ENCODE results near the gene FAM120B.
"Not testable (repeated sequence)": the region's sequence is repeated elsewhere in the genome, so short reads cannot be mapped to it uniquely, and the experiment has no call there.

Gene FAM120B

DNA sequence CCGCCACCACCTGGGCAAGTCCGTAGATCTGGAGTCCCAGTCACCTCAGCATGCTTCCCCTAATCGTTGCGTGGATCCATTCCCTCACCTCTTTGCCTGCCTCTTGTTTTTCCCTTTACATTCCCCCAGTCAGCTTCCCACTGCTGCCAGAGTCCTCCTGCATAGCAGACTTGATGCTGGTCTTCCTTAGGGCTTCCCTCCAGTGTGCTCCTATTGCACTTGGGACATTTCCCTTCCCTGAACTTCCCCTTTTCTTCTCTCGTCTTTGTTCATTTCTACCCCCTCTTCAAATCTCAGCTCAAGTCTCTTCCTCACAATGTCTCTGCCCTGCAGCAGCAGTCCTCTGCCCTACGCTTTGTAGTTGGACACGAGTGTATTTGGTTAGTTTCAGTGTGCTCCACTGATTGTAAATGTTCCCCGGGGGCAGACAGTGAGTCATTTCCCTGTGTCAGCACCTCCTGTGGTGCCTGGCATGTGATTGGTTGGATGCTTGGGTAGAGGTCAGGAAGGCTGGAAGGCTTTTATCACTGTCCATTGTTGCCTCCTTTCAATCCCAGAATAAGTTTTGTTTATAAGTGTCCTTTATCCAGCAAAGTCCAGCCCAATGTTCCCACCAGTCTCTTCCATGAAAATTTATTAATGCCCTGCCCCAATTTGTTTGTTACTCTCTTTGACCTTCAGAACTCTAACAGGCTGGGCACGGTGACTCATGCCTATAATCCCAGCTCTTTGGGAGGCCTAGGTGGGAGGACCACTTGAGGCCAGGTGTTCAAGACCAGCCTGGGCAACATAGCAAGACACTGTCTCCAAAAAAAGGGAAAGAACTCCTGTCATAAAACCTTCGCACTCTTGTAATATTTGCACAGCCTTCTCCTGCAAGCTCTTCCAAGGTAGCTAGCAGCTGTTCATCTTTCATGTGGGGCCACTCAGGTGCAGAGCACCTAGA, 38.3 kb downstream of the FAM120B start:
- Histone ChIP-seq H3K27ac (peak overlapping the region in 3 of 21 experiments; percentile 4 to 10 (median 6)), H3K4me3 (no peak overlapping the region)

DNA sequence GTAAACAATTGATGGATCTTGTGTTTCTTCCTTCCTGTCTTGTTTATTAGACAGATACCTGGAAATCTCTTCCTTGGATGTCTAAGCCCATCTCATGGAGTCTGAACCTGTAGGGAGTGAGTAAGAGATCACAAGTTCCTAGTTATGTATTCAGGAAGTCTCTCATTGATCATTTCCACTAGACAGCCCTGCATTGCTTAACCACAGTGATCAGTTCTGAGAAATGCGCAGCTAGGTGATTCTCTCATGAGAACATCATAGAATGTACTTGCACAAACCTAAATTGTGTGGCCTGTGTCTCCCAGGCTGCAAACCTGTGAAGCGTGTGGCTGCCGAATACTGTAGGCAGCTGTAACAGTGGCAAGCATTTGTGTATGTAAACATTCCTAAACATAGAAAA, 39.1 kb downstream of the FAM120B start:
- no peak overlapping the region for H3K4me3 ChIP-seq
- peak overlapping the region in 2 of 21 experiments; percentile 4 to 10 for H3K27ac ChIP-seq

DNA sequence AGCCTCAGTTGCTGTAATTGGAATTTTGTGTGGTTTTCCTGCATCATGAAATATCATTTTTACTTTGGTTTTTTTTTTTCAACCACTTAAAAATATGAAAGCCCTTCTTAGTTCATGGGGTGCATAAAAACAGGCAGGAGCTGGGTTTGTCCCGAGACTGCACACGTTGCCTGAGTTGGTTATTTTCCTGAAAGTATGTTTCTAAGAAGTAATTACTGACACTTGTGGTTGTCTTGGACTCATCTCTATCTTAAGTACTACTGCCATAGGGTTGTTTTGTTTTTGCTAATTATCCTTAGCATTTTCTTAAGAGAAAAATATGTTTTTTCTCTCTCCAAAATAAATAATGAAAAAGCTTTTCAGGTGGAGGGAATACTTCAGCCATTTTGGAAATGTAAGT, 40.1 kb downstream of the FAM120B start:
- no peak overlapping the region for H3K4me3 ChIP-seq
- peak overlapping the region in 1 of 21 experiments; percentile 9 for H3K27ac ChIP-seq

DNA sequence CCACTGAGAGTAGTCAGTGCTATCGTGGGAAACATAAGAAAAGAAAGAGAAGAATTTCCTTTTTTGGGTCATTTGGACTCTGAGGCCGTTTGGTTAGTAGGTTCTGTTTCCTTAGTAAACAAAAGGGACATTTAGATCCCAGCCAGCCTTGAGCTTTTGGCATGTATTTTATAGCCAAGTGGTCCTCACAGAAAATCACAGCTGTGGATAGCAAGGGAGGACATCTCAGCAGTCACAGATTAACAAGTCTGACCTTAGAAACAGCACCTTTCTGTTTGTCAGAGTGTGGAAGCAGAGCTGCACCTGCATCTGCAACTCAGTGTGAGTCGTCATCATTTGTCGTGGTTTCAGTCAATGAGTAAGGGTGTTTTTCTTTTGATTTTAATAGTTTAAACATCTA, 40.5 kb downstream of the FAM120B start:
- Histone ChIP-seq H3K4me3 (no peak overlapping the region), H3K27ac (peak overlapping the region in 1 of 21 experiments; percentile 9)

DNA sequence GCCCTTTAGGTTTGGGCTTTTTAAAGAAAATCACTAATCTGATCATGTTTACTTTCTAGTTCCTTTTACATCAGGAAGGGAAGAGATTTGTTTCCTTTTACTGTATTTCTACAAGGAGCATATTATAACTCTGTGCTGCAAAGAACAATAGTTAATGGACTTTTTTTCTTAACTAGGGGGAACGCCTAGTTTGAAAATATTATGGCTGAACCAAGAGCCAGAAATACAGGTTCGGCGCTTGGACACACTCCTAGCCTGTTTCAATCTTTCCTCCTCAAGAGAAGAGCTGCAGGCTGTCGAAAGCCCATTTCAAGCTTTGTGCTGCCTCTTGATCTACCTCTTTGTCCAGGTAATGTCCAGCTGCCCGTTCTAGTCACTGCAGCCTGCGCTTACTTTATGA, 41.4 kb downstream of the FAM120B start:
- H3K4me3 ChIP-seq: no peak overlapping the region
- H3K27ac ChIP-seq: peak overlapping the region in 2 of 21 experiments; percentile 0 to 3

DNA sequence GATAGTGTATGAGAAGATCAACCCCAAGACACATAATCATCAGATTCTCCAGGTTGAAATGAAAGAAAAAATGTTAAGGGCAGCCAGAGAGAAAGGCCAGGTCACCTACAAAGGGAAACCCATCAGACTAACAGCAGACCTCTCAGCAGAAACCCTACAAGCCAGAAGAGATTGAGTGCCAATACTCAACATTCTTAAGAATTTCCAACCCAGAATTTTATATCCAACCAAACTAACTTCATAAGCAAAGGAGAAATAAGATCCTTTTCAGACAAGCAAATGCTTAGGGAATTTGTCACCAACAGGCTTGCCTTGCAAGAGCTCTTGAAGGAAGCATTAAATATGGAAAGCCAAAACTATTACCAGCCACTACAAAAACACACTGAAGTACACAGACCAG, 44.9 kb downstream of the FAM120B start:
- H3K27ac ChIP-seq, H3K4me3 ChIP-seq: not testable (repeated sequence)

DNA sequence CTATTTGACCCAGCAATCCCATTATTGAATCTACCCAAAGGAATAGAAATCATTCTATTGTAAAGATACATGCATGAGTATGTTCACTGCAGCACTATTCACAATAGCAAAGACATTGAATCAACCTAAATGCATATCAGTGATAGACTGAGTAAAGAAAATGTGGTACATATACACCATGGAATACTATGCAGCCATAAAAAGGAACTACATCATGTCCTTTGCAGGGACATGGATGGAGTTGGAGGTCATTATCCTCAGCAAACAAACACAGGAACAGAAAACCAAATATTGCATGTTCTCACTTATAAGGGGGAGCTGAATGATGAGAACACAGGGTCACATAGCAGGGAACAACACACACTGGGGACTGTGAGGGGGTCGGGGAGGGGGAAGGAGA, 48.6 kb downstream of the FAM120B start:
- H3K4me3 ChIP-seq, H3K27ac ChIP-seq: not testable (repeated sequence)

DNA sequence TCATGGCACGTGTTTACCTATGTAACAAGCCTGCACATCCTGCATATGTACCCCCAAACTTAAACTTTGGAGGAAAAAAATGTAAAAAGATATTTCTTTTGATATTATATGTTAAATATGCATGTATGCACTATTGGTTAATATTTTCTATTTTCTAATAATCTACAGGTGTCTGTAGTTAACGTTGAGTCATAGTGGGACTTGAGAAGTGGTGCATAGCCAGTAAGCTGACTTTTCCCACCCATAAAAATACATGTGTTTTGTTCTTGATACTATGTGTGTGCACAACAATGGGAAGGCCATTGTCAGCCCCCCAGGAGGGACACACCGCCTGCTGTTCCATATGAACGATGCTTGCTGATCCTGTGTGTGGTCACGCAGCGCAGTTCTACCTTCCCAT, 49.1 kb downstream of the FAM120B start:
- Histone ChIP-seq H3K4me3 (no peak overlapping the region), H3K27ac (no peak overlapping the region)

DNA sequence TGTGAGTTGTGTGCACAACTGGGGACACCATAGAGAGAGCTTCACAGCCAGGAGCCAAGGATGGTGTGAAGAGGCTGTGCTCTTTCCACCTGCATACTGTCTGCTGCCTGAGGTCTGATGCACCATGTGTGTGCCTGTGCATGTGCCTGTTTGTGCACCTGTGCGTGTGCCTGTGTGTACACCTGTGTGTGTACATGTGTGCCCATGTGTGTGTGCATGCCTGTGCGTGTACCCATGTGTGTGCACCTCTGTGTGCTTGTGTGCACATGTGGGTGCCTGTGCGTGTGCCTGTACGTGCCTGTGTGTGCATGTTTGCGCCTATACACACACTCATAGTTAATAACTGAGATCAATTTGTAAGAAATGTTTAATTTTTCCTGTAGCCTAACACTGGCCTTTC, 51.3 kb downstream of the FAM120B start:
- Histone ChIP-seq H3K27ac (peak overlapping the region in 2 of 21 experiments; percentile 2 to 62), H3K4me3 (no peak overlapping the region)

DNA sequence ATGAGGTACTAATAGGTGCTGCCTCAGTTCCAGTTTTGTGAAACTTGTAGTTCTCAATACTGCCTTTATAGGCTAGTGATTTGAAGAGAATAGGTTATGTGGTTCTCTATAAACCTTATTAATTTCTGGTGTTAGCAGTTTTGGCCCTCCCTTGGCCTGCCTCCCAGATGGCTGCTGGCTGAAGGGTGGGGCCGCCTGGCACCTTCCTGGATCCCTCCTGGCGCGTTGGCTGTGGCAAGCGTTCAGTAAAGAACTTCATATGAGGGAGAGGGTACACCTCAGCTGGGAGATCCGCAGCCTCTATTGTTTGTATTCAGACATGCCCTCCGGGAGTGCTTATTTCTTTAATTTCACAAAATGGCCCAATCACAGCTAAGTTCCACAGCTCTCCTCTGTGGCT, 51.9 kb downstream of the FAM120B start:
- no peak overlapping the region for H3K4me3 ChIP-seq
- peak overlapping the region in 3 of 21 experiments; percentile 2 to 62 (median 23) for H3K27ac ChIP-seq

DNA sequence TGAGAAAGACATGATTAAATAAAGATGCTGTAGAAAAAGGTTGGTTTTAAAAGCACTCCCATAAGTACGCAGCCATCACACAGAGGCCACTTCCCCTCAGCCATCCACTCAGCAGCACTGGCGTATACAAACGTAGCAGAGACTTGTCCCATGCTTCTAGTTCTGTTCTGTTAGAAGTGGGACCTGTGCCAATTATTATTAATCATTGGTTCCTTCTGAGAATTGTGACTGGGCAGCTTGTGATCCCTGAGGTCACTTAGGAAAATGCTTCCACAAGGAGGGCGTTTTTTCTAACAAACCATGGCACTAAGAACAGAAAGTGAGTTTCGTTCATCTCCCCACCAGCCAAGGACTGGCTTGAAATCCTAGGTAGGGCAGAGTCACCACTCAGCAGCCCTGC, 53.9 kb downstream of the FAM120B start:
- no peak overlapping the region for H3K4me3 ChIP-seq
- H3K27ac ChIP-seq: peak overlapping the region in 4 of 21 experiments; percentile 4 to 59 (median 28)

DNA sequence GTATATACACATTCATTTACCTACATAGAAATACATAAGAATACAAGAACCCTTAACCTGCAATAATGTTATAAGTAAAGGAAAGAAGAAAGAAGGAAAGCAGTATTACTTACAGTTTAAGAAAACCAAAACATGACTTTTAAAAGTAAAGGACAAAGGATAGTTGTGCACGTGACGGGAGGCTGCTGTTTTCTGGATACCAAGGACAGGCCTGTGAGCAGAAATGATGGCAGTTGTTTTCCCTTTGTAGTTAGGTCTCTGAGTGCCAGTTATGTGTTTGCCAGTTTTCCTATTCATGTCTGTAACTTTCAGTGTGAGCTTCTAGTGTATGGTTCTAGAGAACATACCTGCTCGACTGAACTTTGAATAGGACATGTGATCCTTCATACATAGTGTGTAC, 54.8 kb downstream of the FAM120B start:
- Histone ChIP-seq H3K27ac (peak overlapping the region in 2 of 21 experiments; percentile 31 to 62), H3K4me3 (no peak overlapping the region)

DNA sequence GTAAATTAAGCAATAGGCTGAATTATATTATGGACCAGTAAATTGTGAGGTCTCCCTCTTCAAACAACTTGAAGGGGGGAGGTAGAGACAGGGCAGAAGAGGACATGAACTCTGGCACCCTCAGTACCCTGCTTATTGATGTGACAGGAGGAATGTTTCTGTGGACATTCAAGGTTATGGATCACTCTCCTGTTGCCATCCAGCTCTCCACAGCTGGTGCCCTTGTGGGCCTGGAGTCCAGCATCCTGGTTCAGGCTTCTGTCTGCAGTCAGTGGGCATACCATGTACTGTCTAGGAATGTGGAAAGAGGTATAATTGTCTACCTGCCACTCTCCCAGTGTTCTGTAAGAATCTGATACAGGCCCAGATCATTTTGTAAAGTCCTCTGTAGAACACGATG, 55.6 kb downstream of the FAM120B start:
- no peak overlapping the region for H3K4me3 ChIP-seq
- peak overlapping the region in 1 of 21 experiments; percentile 62 for H3K27ac ChIP-seq

DNA sequence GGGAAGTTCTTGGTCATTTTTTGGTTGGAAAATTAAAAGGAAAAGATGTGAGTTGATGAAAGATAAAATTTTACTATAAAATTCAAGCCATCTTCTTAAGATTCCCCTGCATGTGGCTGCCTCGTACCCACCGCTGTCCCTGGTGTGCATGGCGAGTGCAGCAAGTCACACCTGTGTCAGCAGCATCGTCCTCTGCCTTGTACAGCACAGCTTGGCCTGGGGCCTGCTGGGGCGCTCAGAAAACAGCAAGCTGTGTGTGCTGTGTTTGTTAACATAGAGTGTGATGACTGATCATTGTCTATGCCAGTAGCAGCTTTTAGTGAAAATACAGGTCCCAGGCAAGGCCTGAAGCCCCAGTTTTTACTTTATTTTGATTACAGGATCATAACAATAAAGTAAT, 56.7 kb downstream of the FAM120B start:
- Histone ChIP-seq H3K4me3 (no peak overlapping the region), H3K27ac (peak overlapping the region in 1 of 21 experiments; percentile 17)

DNA sequence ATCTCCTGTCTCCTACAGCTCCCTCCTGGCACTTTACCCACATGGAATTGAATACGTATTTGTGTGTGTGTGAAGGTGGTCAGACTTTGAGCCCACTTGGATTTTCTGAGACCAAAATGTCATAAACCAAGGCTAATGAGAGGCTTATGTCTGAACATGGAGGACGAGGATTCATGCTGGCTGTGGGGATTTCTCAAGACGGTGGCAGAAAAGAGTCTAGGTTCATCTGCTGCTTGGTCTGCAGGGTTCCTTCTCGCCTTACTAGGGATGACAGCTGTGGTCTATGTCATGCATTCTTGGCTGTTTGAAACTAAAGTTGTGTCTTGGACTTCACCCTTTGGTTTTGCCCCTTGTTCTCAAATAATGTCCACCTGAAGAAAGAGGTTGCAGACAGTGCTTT, 58.6 kb downstream of the FAM120B start:
- no peak overlapping the region for H3K4me3 ChIP-seq
- peak overlapping the region in 2 of 21 experiments; percentile 22 to 41 for H3K27ac ChIP-seq

DNA sequence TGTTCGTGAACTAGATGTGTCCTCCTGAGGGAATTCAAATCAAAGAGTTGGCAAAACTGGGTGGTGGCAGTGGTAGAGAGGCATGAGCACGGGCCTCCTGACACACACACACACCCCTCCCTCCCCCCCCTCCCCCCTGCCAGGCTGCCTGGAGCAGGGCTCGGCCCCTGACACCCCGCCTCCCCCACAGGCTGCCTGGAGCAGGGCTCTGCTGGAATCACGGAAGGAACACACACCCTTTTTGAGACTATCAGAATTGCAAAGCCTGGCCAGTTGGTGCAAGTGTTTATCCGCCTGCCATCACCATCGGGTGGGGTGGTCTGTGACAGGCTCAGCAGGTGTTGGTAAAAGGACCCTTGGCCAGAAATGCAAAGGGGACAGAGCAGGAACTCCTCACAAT, 59.0 kb downstream of the FAM120B start:
- Histone ChIP-seq H3K4me3 (no peak overlapping the region), H3K27ac (peak overlapping the region in 3 of 21 experiments; percentile 13 to 52 (median 41))

DNA sequence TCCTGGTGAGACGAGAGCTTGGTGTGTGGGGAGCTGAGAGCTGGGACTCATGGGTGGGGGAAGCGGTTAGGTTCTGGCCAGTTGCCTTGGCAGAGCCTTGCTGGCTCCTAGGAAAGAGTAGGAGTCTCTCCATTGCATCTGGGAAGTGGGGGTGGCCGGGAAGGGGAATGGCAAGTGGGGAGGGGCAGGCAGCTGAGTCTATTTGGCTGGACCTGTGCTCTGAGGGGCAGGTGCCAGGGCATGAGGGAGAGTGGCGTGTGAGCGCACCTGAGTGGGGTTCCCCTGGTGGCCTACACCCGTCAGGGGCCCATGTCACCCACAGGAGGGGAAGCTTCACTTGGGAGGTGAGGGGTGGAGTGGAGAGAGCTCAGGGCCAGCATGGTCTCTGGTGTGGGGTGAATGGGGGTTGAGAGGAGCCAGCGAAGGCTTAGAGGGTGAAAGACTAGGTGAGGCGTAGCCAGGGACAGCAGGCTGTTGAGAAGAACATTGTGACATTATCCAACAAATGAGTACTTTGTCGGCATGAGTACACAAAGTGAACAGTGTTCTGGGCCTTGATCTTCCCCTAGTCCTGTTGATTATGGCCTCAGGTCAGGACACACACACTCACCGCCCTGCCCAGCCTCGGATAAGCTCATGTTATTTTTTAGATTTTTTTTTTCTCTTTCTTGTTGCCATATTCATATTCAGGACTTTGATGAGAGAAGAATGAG, 59.8 kb downstream of the FAM120B start:
- Histone ChIP-seq H3K27ac (peak overlapping the region in 4 of 21 experiments; percentile 29 to 70 (median 46)), H3K4me3 (no peak overlapping the region)

DNA sequence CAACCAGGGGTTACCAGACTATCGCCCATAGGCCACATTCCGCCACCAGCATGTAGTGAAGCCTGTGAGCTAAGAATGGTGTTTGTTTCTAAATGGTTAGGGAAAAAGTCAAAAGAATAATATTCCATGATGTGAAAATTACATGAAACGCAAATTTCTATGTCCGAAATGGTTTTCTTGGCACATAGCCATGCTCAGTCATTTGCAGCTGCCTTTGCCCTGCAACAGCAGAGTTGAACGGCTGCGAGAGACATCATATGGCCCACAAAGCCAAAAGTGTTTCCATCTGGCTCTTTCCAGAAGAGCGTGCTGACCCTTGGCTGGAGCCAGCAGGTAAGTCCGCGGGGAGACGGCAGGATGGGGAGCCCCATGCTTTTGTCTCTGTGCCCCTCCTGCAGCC, 60.7 kb downstream of the FAM120B start:
- Histone ChIP-seq H3K27ac (peak overlapping the region in 1 of 21 experiments; percentile 38), H3K4me3 (no peak overlapping the region)

DNA sequence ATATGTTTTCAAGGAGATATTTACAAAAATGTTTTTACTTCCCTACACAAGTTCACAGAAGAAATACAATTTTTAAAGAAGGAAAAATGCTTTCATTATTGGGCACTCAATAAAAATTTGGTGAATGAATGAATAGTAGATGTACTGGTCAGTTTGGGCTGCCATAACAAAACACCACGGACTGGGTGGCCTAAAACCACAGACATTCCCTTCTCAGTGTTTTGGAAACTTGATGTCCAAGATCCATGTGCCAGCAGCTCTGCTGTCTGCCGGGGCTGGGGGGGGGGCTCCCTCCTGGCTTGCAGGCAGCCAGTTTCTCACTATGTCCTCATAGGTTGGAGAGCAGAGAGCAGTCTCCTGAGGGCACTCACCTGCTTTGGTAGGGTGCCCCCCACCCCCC, 62.0 kb downstream of the FAM120B start:
- Histone ChIP-seq H3K4me3 (no peak overlapping the region), H3K27ac (no peak overlapping the region)

DNA sequence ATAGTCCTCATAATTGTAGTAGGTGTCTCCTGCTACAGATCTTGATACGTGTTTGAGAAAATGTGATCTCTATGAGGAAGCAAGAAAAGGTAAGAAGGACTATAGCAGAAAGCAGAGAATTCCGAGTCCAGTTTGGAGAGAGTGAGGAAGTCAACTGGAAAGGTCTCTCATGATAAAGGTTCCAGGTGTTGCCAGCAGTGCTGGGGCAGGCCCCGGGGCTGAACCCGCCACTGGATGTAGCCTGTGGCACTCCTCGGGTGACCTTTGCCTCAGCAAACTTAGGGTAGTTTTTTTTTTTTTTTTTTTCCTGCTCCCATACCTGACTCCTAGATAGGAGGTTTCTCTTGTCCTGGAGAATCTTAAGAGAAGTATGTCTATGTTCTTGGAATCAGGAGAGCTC, 62.8 kb downstream of the FAM120B start:
- Histone ChIP-seq H3K27ac (no peak overlapping the region), H3K4me3 (no peak overlapping the region)

DNA sequence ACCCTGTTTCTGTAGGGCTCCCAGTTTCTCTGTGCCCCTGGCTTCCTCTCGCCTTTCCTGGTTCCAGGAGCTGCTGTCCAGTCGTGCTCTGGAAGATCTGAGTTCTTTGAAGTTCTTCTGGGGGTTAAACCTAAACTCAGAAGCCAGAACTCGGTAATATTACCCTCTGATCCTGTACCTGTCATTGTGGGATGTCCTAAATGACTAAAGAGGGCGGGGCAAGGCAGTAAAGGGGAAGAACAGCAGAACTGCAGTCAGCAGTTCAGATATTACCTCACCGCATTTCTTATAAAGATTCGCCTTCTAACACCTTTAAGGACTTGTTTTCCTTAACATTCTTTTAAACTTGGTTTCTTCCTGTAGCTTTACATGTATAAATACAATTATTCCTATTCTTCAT, 63.9 kb downstream of the FAM120B start:
- no peak overlapping the region for H3K27ac ChIP-seq

More for the DNA sequence above, 63.9 kb downstream of the FAM120B start:
- no peak overlapping the region for H3K4me3 ChIP-seq
